Psoas muscle (tissue), 7 donors: Measurements from ENCODE around the gene UGT2B15. TPM values are rescaled to one million over a fixed set of nuclear protein-coding genes. Genes with fewer than 3 reads are reported as not detected.

ENCODE experiments used
- polyA plus RNA-seq, 3 donors: library from polyadenylated mRNA; stranded (reverse); fragments of 200-250 nt; gene quantifications; one replicate each; pipeline ENCODE4 v1.2.3, GENCODE V29; 2013
- total RNA-seq, 4 donors: library from RNA; stranded (reverse); fragmentation: NEBNext Ultra II Directional in 2 of 4; extraction: Animal tissue kit (Norgen Biotek cat#: 25700) in 2 of 4; gene quantifications; one replicate each; pipeline versions ENCODE4 v1.2.1 to v1.2.4, GENCODE V29; 2021 to 2023
- donor health status: healthy with polysubstance abuse.
- donor health status: DM: no; HTN: no; CAD: no; lungs with moderate emphysema.
- donor health status: Bipolar disorder and iron deficiency.
- donor health status: healthy.
- donor health status: DM: no; HTN: no; CAD: no.
- donor health status: DM: no; HTN: no; CAD: no.
- donor health status: DM: yes; HTN: yes; CAD: no.

UGT2B15 gene
- total and polyA plus RNA-seq, 7 donors = 0.26 TPM; not detected in 6

Other genes with a start within 250 kb of the UGT2B15 start
- gene TMPRSS11E, start 223.2 kb downstream of the UGT2B15 start, total RNA-seq = not detected
- gene TMPRSS11E, start 223.2 kb downstream of the UGT2B15 start, polyA plus RNA-seq = under 1 TPM in 2 of 3 donors, not detected in 1; 0.04 to 0.08 TPM
- gene UGT2B17, start 94.3 kb downstream of the UGT2B15 start, total RNA-seq = not detected
- gene UGT2B17, start 94.3 kb downstream of the UGT2B15 start, polyA plus RNA-seq = not detected
- gene UGT2B10, start 145.3 kb upstream of the UGT2B15 start, total RNA-seq = not detected
- gene UGT2B10, start 145.3 kb upstream of the UGT2B15 start, polyA plus RNA-seq = not detected